H1 (cell line): ENCODE data around the gene PACS1. TPM values are rescaled to one million over a fixed set of nuclear protein-coding genes. Genes with fewer than 3 reads are reported as not detected.

Experiments
- CTCF ChIA-PET: fragments of 300-600 bp; sonication (Branson Sonifier 250); formaldehyde crosslinking; loops from one replicate; lab custom pipeline; 2021; ENCODE audit not compliant: partially characterized antibody; lab: Charles Lee
- POLR2A ChIA-PET: fragments of 300-600 bp; sonication (Branson Sonifier 250); formaldehyde crosslinking; loops from one replicate; lab custom pipeline; 2021; ENCODE audit warnings: inconsistent platforms; ENCODE audit not compliant: partially characterized antibody; lab: Charles Lee
- DNase-seq, 2 experiments: peaks; one replicate each; pipeline versions ENCODE4 v3.0.0 to v3.0.0-alpha.2; 2010 to 2022; ENCODE audit warnings: low spot score in 2 of 2, low read depth in 1 of 2, mixed read lengths in 1 of 2
- FAIRE-seq: peaks from 2 replicates; lab custom pipeline; 2011; peaks lifted over from hg19 to GRCh38; lab: Jason Lieb, UNC
- H2AFZ ChIP-seq: 2 replicates; pipeline ENCODE4 v1.8.1; 2012; ENCODE audit warnings: low read length, inconsistent platforms
- H2AK5ac ChIP-seq: 2 replicates; pipeline ENCODE4 v1.6.1; 2013; ENCODE audit warnings: low read depth, low read length
- H2BK120ac ChIP-seq: replicated peaks from 2 replicates; pipeline ENCODE3; 2013; ENCODE audit warnings: low read depth, low read length, inconsistent platforms
- H2BK12ac ChIP-seq: 2 replicates; pipeline ENCODE4 v1.6.1; 2013; ENCODE audit warnings: low read depth, low read length
- H2BK15ac ChIP-seq: 2 replicates; pipeline ENCODE4 v1.6.1; 2013; ENCODE audit warnings: low read length
- H2BK20ac ChIP-seq: 2 replicates; pipeline ENCODE4 v1.6.1; 2013; ENCODE audit warnings: low read length
- H2BK5ac ChIP-seq: 2 replicates; pipeline ENCODE4 v1.6.1; 2013; ENCODE audit warnings: low read depth, low read length
- H3K14ac ChIP-seq: 2 replicates; pipeline ENCODE4 v1.6.1; 2013; ENCODE audit warnings: inconsistent platforms; ENCODE audit not compliant: insufficient read length
- H3K18ac ChIP-seq: 2 replicates; pipeline ENCODE4 v1.6.1; 2013; ENCODE audit warnings: low read length; ENCODE audit errors: extremely low read depth
- H3K23ac ChIP-seq: 2 replicates; pipeline ENCODE4 v1.6.1; 2013; ENCODE audit warnings: inconsistent platforms; ENCODE audit not compliant: insufficient read length
- H3K23me2 ChIP-seq: 2 replicates; pipeline ENCODE4 v1.6.1; 2013; ENCODE audit warnings: low read depth, low read length
- H3K27ac ChIP-seq: 2 replicates; pipeline ENCODE4 v1.6.1; 2011; ENCODE audit warnings: low read depth, low read length, inconsistent platforms
- H3K27me3 ChIP-seq, 4 experiments: replicated peaks in 1 of 4; 1 replicate in 1 of 4; 2 replicates in 3 of 4; pipeline versions ENCODE4 v1.6.1 to v1.8.1; 2011 to 2013; ENCODE audit warnings: low read length in 3 of 4, mild to moderate bottlenecking in 3 of 4, inconsistent platforms in 2 of 4, mixed read lengths in 2 of 4, moderate library complexity in 1 of 4; ENCODE audit not compliant: control insufficient read depth in 3 of 4, insufficient read depth in 3 of 4; ENCODE audit errors: extremely low read depth in 1 of 4
- H3K36me3 ChIP-seq, 4 experiments: 2 replicates each; pipeline versions ENCODE4 v1.6.1 to v1.8.1; 2011 to 2013; ENCODE audit warnings: mild to moderate bottlenecking in 4 of 4, low read length in 3 of 4, moderate library complexity in 2 of 4, control low read depth in 1 of 4, inconsistent platforms in 1 of 4; ENCODE audit not compliant: insufficient read depth in 4 of 4, control insufficient read depth in 2 of 4
- H3K4ac ChIP-seq: replicated peaks from 2 replicates; pipeline ENCODE3; 2013; ENCODE audit warnings: low read length, low read depth, mixed read lengths, inconsistent platforms; ENCODE audit not compliant: insufficient read length
- H3K4me1 ChIP-seq, 4 experiments: replicated peaks in 1 of 4; 1 replicate in 1 of 4; 2 replicates in 3 of 4; pipeline versions ENCODE4 v1.6.1 to v1.8.1; 2011 to 2013; ENCODE audit warnings: low read length in 3 of 4, inconsistent platforms in 2 of 4, mixed read lengths in 1 of 4; ENCODE audit not compliant: insufficient read depth in 4 of 4, control insufficient read depth in 3 of 4
- H3K4me2 ChIP-seq, 2 experiments: 2 replicates each; pipeline versions ENCODE4 v1.6.1 to v1.8.1; 2011 to 2013; ENCODE audit warnings: low read depth in 2 of 2, low read length in 2 of 2, control low read depth in 1 of 2, inconsistent platforms in 1 of 2, mild to moderate bottlenecking in 1 of 2; ENCODE audit not compliant: insufficient read depth in 1 of 2
- H3K4me3 ChIP-seq, 4 experiments: fragments of 200-600, 300-600 bp in 1 of 4; sonication (generic), shearing (Covaris generic), sonication (Bioruptor Twin) in 1 of 4; 2 replicates each; pipeline versions ENCODE4 v1.5.1 to v1.8.1; 2011 to 2016; ENCODE audit warnings: low read length in 4 of 4, low read depth in 3 of 4, control low read depth in 2 of 4, inconsistent platforms in 2 of 4, mild to moderate bottlenecking in 2 of 4, mixed read lengths in 1 of 4, moderate library complexity in 1 of 4; ENCODE audit not compliant: insufficient read depth in 2 of 4; ENCODE audit errors: extremely low read depth in 1 of 4
- H3K56ac ChIP-seq: replicated peaks from 2 replicates; pipeline ENCODE3; 2013; ENCODE audit warnings: low read depth, mild to moderate bottlenecking, mixed read lengths, low read length, inconsistent platforms; ENCODE audit not compliant: insufficient read length
- H3K79me1 ChIP-seq: 2 replicates; pipeline ENCODE4 v1.6.1; 2013; ENCODE audit warnings: low read depth, low read length, control low read depth
- H3K79me2 ChIP-seq, 2 experiments: 2 replicates each; pipeline versions ENCODE4 v1.6.1 to v1.8.1; 2012 to 2013; ENCODE audit warnings: low read length in 2 of 2, mild to moderate bottlenecking in 2 of 2, inconsistent platforms in 1 of 2; ENCODE audit not compliant: insufficient read depth in 2 of 2, control insufficient read depth in 1 of 2
- H3K9ac ChIP-seq, 4 experiments: replicated peaks in 1 of 4; 1 replicate in 1 of 4; 2 replicates in 3 of 4; pipeline versions ENCODE4 v1.6.1 to v1.8.1; 2011 to 2013; ENCODE audit warnings: low read depth in 3 of 4, low read length in 3 of 4, control low read depth in 2 of 4, mild to moderate bottlenecking in 2 of 4, moderate library complexity in 2 of 4, inconsistent platforms in 1 of 4; ENCODE audit errors: extremely low read depth in 1 of 4
- H3K9me3 ChIP-seq, 2 experiments: 2 replicates each; pipeline versions ENCODE4 v1.6.1 to v1.8.1; 2012 to 2013; ENCODE audit warnings: mild to moderate bottlenecking in 2 of 2, moderate library complexity in 2 of 2, control low read depth in 1 of 2, inconsistent platforms in 1 of 2, low read depth in 1 of 2, low read length in 1 of 2, mixed read lengths in 1 of 2; ENCODE audit not compliant: insufficient read depth in 2 of 2
- H4K20me1 ChIP-seq, 2 experiments: replicated peaks in 1 of 2; 2 replicates each; pipeline versions ENCODE3 to v1.8.1; 2011 to 2013; ENCODE audit warnings: inconsistent platforms in 2 of 2, low read length in 2 of 2, mild to moderate bottlenecking in 1 of 2; ENCODE audit not compliant: insufficient read depth in 2 of 2, control insufficient read depth in 1 of 2
- H4K5ac ChIP-seq: 2 replicates; pipeline ENCODE4 v1.6.1; 2013; ENCODE audit warnings: low read length, low read depth, mixed read lengths, inconsistent platforms; ENCODE audit not compliant: insufficient read length
- H4K8ac ChIP-seq: 2 replicates; pipeline ENCODE4 v1.8.0; 2013; ENCODE audit warnings: mild to moderate bottlenecking, moderate library complexity, low read length, inconsistent platforms; ENCODE audit not compliant: insufficient read depth; ENCODE audit errors: extremely low read depth
- H4K91ac ChIP-seq: replicated peaks from 2 replicates; pipeline ENCODE3; 2013; ENCODE audit warnings: low read length, mixed read lengths, inconsistent platforms; ENCODE audit not compliant: insufficient read length
- BCL11A ChIP-seq, 2 experiments: IDR thresholded peaks; one replicate each; pipeline ENCODE4 v1.6.1; 2011; ENCODE audit warnings: low read depth in 2 of 2, low read length in 2 of 2, mild to moderate bottlenecking in 2 of 2
- CBX5 ChIP-seq: fragments of 300-800, 300-1000 bp; sonication (generic); IDR thresholded peaks from 2 replicates; pipeline ENCODE4 v1.7.1; 2016; ENCODE audit warnings: antibody characterized with exemption, low read length, low read depth
- POU5F1 ChIP-seq: IDR thresholded peaks from 2 replicates; pipeline ENCODE4 v1.6.1; 2011; ENCODE audit warnings: low read depth, mild to moderate bottlenecking, low read length, moderate library complexity
- RAD21 ChIP-seq, 2 experiments: IDR thresholded peaks in 1 of 2; conservative IDR thresholded peaks in 1 of 2; 2 replicates each; pipeline ENCODE4 v1.6.1; 2011; ENCODE audit warnings: low read depth in 2 of 2, low read length in 2 of 2, improper control_type of control experiment in 1 of 2, inconsistent platforms in 1 of 2, mild to moderate bottlenecking in 1 of 2, moderate library complexity in 1 of 2
- RBBP5 ChIP-seq: IDR thresholded peaks from 2 replicates; pipeline ENCODE4 v1.7.1; 2012; ENCODE audit warnings: low read depth, mild to moderate bottlenecking, inconsistent platforms, low read length, moderate library complexity, borderline replicate concordance
- TAF1 ChIP-seq: IDR thresholded peaks from 2 replicates; pipeline ENCODE4 v1.6.1; 2011; ENCODE audit warnings: mild to moderate bottlenecking, low read depth, low read length
- ZNF274 ChIP-seq: IDR thresholded peaks from 2 replicates; pipeline ENCODE4 v1.7.0; 2012; ENCODE audit warnings: low read length, borderline replicate concordance; ENCODE audit errors: extremely low read depth
- WGBS, 2 experiments: shearing (Covaris generic) in 1 of 2; methylation state at CpG; one replicate each; pipeline versions ENCODE4 v1.1.6 to v1.1.7; 2013 to 2015; ENCODE audit warnings: low lambda C conversion rate in 2 of 2, mixed read lengths in 2 of 2, inconsistent platforms in 1 of 2, low coverage in 1 of 2, missing lambda C conversion rate in 1 of 2; ENCODE audit not compliant: insufficient replicate concordance in 2 of 2, insufficient coverage in 1 of 2, insufficient read length in 1 of 2; ENCODE audit errors: extremely low coverage in 1 of 2, missing lambda C conversion rate in 1 of 2; 5-methylcytosine and 5-hydroxymethylcytosine counted together
- polyA plus RNA-seq, 7 experiments: library from polyadenylated mRNA; depleted of rRNA in 3 of 7; stranded (reverse) in 5 of 7; unstranded in 2 of 7; fragments of >200 nt in 5 of 7; fragments of 200-250 nt in 2 of 7; gene quantifications; 1 replicate in 5 of 7; 2 replicates in 1 of 7; 4 replicates in 1 of 7; pipeline versions ENCODE4 v1.2.1 to v1.2.3, GENCODE V29; 2011 to 2013; ENCODE audit warnings: missing spikeins in 2 of 7, mixed read lengths in 2 of 7
- total RNA-seq: library from RNA; stranded (reverse); fragmentation: NEBNext Ultra II Directional; extraction: Animal tissue kit (Norgen Biotek cat#: 25700); gene quantifications from 2 replicates; pipeline ENCODE4 v1.2.1, GENCODE V29; 2021

The PACS1 gene
- total and polyA plus RNA-seq, 2 of the 8 experiments (the other 6 are each of a cell fraction or from before 2014, with no cell fraction given): 11.5 to 36.0 TPM

- H3K4me2 ChIP-seq: no peak overlapping the region
- H4K20me1 ChIP-seq: peaks cover 2 to 6% of the 10 kb centered on the region in 2 experiments
- no peaks in the 10 kb centered on the region; the same call in 1 of the 2 replicates for H3K23me2 ChIP-seq
- POLR2A ChIA-PET: no interaction called here
- no peak overlapping the region for H4K5ac ChIP-seq
- no peak overlapping the region for H2BK12ac ChIP-seq
- H2BK5ac ChIP-seq: no peak overlapping the region
- DNase-seq: no peak
- H3K27ac ChIP-seq: no peak overlapping the region
- no peaks in the 10 kb centered on the region for H3K79me1 ChIP-seq
- H3K4me3 ChIP-seq: no peak overlapping the region
- no peaks in the 10 kb centered on the region for H3K9me3 ChIP-seq
- no peak for TF ChIP-seq ZNF274
- TF ChIP-seq RBBP5: no peak
- no peak for TF ChIP-seq TAF1
- no peak for TF ChIP-seq CBX5
- no peak for TF ChIP-seq RAD21 (IDR thresholded peaks at IDR 0.05 in 1 of 2, conservative IDR thresholded peaks at IDR 0.05 in 1 of 2; ENCODE audit: low read depth in 2 of 2, low read length in 2 of 2)
- TF ChIP-seq POU5F1: no peak
- no peak for TF ChIP-seq BCL11A (IDR thresholded peaks at IDR 0.05; ENCODE audit: low read depth in 2 of 2, low read length in 2 of 2)
- TF ChIP-seq, all 59 proteins: peak for 0
- H3K9ac ChIP-seq: no peak overlapping the region
- no peak overlapping the region for H3K56ac ChIP-seq
- no peak overlapping the region for H2BK120ac ChIP-seq
- no peak overlapping the region for H2BK20ac ChIP-seq
- no peak overlapping the region for H2BK15ac ChIP-seq
- CTCF ChIA-PET: interaction anchor here (1.0 to 2.2 kb wide), 3 partner anchors 30 to 57 kb away, joined by 3 to 4 read pairs (median 3); no protein-coding TSS in a partner anchor
- no peak overlapping the region for H3K4ac ChIP-seq
- peaks cover 4 to 15% (median 8%) of the 10 kb centered on the region in 4 experiments; a peak in 6 of 8 replicates for H3K36me3 ChIP-seq
- H3K18ac ChIP-seq: no peak overlapping the region
- no peaks in the 10 kb centered on the region for H3K27me3 ChIP-seq
- H2AK5ac ChIP-seq: no peak overlapping the region
- no peak overlapping the region for H4K91ac ChIP-seq
- no peak overlapping the region for H4K8ac ChIP-seq
- H3K4me1 ChIP-seq: peaks cover 5 to 13% (median 8%) of the 10 kb centered on the region in 4 experiments; a peak in 6 of 7 replicates
- no peak overlapping the region for H2AFZ ChIP-seq
- no peak for FAIRE-seq
- WGBS, 2 experiments: 94% methylated on average over 8 of the region's 8 CpGs; no CpG with 5 or more reads in 1 of the 2 experiments
- no peak overlapping the region for H3K14ac ChIP-seq
- H3K23ac ChIP-seq: no peak overlapping the region
- H3K79me2 ChIP-seq: peaks cover 0 to 13% of the 10 kb centered on the region in 2 experiments; a peak in 2 of 4 replicates
Observed at GRCh38 chr11:66072518-66072917, 2.4 kb downstream of the PACS1 start.
